H1 (cell line): ENCODE measurements around the gene PRPH2. TPM values are rescaled to one million over a fixed set of nuclear protein-coding genes. Genes with fewer than 3 reads are reported as not detected.

Source experiments
- HDAC2 ChIP-seq, 2 experiments: fragments of 300-600 bp in 1 of 2; sonication (generic) in 1 of 2; IDR thresholded peaks; 2 replicates each; pipeline ENCODE4 v1.6.1; 2011 to 2012; ENCODE audit warnings: low read depth in 2 of 2, low read length in 2 of 2, mild to moderate bottlenecking in 2 of 2, moderate library complexity in 2 of 2, borderline replicate concordance in 1 of 2, inconsistent platforms in 1 of 2
- MAFK ChIP-seq: IDR thresholded peaks from 2 replicates; pipeline ENCODE4 v1.6.1; 2012; ENCODE audit warnings: low read depth, mild to moderate bottlenecking, improper control_type of control experiment, low read length
- RNF2 ChIP-seq: fragments of 200-900, 300-1000 bp; sonication (generic); IDR thresholded peaks from 2 replicates; pipeline ENCODE4 v1.7.1; 2016; ENCODE audit warnings: borderline replicate concordance, low read depth, mild to moderate bottlenecking, antibody characterized with exemption, low read length; ENCODE audit not compliant: poor library complexity, severe bottlenecking; ENCODE audit errors: missing control alignments
- SIRT6 ChIP-seq: IDR thresholded peaks from one replicate; pipeline ENCODE4 v1.7.1; 2012; ENCODE audit warnings: low read length, inconsistent platforms
- SRF ChIP-seq: IDR thresholded peaks from 2 replicates; pipeline ENCODE4 v1.6.1; 2011; ENCODE audit warnings: mild to moderate bottlenecking, low read depth, low read length, moderate library complexity
- SUZ12 ChIP-seq: fragments of 200-600 bp; sonication (generic); IDR thresholded peaks from 2 replicates; pipeline ENCODE4 v1.6.1; 2012; ENCODE audit warnings: mild to moderate bottlenecking, inconsistent platforms, low read length, moderate library complexity, mixed read lengths
- polyA plus RNA-seq, 7 experiments: library from polyadenylated mRNA; depleted of rRNA in 3 of 7; stranded (reverse) in 5 of 7; unstranded in 2 of 7; fragments of >200 nt in 5 of 7; fragments of 200-250 nt in 2 of 7; gene quantifications; 1 replicate in 5 of 7; 2 replicates in 1 of 7; 4 replicates in 1 of 7; pipeline versions ENCODE4 v1.2.1 to v1.2.3, GENCODE V29; 2011 to 2013; ENCODE audit warnings: missing spikeins in 2 of 7, mixed read lengths in 2 of 7
- total RNA-seq: library from RNA; stranded (reverse); fragmentation: NEBNext Ultra II Directional; extraction: Animal tissue kit (Norgen Biotek cat#: 25700); gene quantifications from 2 replicates; pipeline ENCODE4 v1.2.1, GENCODE V29; 2021
- TF ChIP-seq, protein P1 (sequence below), 3 experiments: IDR thresholded peaks; 1 replicate in 2 of 3; 2 replicates in 1 of 3; pipeline versions ENCODE4 v1.5.1 to v1.6.1; 2011; ENCODE audit warnings: low read length in 3 of 3, mild to moderate bottlenecking in 3 of 3, inconsistent platforms in 2 of 3, low read depth in 1 of 3, moderate library complexity in 1 of 3; ENCODE audit not compliant: insufficient read depth in 1 of 3; ENCODE audit errors: control extremely low read depth in 1 of 3

Gene PRPH2
- total and polyA plus RNA-seq, 2 of the 8 experiments (the other 6 are each of a cell fraction or from before 2014, with no cell fraction given) = 0.23 to 0.65 TPM

DNA sequence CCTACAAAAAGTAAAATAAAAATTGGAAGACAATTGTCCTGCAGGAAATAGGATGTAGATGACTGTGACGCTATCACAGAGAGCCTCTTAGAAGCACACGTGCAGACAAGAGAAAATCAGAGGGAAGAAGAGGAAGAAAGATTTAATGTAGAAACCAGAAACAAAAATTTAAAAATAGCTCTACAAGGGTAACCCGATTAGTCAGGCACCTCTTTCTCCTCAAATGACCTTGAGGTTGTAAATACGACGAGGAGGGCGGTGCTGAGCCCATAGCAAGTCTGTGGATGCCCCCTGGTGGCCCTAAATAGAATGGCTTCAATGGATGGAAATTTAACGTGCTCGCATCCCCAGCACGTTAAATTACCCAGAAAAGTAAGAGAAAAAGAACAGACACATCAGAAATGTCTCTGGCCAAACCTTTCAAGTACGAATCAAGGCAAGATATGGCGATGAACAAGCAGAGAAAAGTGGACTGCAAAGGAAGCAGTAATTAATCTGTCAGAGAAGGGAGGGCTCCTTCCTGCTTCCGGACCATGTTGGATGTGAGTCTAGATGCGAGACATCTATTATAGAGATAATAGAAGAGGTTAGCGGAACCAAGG lies 4.2 kb upstream of the PRPH2 start (continued):
- no peak for TF ChIP-seq SRF
- no peak for TF ChIP-seq RNF2
- TF ChIP-seq, protein P1, sequence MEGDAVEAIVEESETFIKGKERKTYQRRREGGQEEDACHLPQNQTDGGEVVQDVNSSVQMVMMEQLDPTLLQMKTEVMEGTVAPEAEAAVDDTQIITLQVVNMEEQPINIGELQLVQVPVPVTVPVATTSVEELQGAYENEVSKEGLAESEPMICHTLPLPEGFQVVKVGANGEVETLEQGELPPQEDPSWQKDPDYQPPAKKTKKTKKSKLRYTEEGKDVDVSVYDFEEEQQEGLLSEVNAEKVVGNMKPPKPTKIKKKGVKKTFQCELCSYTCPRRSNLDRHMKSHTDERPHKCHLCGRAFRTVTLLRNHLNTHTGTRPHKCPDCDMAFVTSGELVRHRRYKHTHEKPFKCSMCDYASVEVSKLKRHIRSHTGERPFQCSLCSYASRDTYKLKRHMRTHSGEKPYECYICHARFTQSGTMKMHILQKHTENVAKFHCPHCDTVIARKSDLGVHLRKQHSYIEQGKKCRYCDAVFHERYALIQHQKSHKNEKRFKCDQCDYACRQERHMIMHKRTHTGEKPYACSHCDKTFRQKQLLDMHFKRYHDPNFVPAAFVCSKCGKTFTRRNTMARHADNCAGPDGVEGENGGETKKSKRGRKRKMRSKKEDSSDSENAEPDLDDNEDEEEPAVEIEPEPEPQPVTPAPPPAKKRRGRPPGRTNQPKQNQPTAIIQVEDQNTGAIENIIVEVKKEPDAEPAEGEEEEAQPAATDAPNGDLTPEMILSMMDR (IDR thresholded peaks at IDR 0.05; ENCODE audit: control extremely low read depth in 1 of 3, insufficient read depth in 1 of 3, low read depth in 1 of 3, low read length in 3 of 3) = peak; percentile 70 to 90 (median 89)
- TF ChIP-seq MAFK = no peak
- no peak for TF ChIP-seq SUZ12
- TF ChIP-seq HDAC2 (IDR thresholded peaks at IDR 0.05; ENCODE audit: borderline replicate concordance in 1 of 2, low read depth in 2 of 2, low read length in 2 of 2) = no peak
- no peak for TF ChIP-seq SIRT6
